ENCODE results near the gene KREMEN2. TPM values are rescaled to one million over a fixed set of nuclear protein-coding genes. Genes with fewer than 3 reads are reported as not detected.

The KREMEN2 gene
- polyA plus RNA-seq, 3 donors from 2014 or later = not detected

DNA sequence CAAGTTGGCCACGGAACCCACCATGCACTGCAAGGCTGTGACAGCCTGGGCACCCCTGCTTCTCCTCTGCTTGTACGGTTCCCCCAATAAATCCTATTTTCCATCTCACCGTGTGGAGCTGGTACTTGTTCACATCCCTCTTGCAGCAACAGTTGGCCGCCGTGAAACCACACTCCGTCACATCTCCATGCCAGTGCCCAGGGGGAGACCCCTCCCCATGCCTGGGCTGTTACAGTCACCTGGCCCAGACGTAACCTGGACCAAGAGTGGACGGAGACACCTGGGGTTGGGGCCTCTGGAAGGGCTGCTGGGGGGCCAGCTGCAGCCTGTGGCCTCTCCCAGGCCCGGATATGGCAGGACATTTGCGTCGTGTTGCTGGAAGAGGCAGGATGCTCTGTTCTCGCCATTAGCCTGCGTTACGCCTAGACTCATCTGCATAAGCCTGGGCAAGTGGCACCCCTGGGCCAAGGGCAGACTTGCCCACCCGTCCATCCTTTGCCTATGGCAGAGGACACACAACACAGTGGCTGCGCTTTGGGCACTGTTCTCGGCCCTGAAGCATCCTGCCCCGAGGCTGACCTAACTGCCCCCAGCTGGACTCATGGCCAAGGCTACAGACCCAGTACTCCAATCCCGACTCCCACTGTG lies 14.2 kb upstream of the KREMEN2 start:
- Mint-ChIP-seq H3K9me3 (no peaks in the 10 kb centered on the region), H3K4me3 (no peak overlapping the region), H3K36me3 (peaks cover 0 to 9% (median 5%) of the 10 kb centered on the region in 3 donors), H3K27me3 (ENCODE audit: low read depth in 3 of 3) (peaks cover 0 to 5% (median 3%) of the 10 kb centered on the region in 3 donors), H3K27ac (no peak overlapping the region), H3K4me1 (no peaks in the 10 kb centered on the region)
- no peak for DNase-seq

- no peaks in the 10 kb centered on the region for H3K4me1 Mint-ChIP-seq
- H3K9me3 Mint-ChIP-seq = no peaks in the 10 kb centered on the region
- H3K36me3 Mint-ChIP-seq = peaks cover 0 to 9% (median 5%) of the 10 kb centered on the region in 3 donors
- H3K4me3 Mint-ChIP-seq = no peak overlapping the region
- H3K27ac Mint-ChIP-seq = no peak overlapping the region
- H3K27me3 Mint-ChIP-seq (ENCODE audit: low read depth in 3 of 3) = peaks cover 0 to 5% (median 3%) of the 10 kb centered on the region in 3 donors
- DNase-seq = no peak
These were observed 13.7 kb upstream of the KREMEN2 start for GRCh38 chr16:2950353-2950724.

DNA sequence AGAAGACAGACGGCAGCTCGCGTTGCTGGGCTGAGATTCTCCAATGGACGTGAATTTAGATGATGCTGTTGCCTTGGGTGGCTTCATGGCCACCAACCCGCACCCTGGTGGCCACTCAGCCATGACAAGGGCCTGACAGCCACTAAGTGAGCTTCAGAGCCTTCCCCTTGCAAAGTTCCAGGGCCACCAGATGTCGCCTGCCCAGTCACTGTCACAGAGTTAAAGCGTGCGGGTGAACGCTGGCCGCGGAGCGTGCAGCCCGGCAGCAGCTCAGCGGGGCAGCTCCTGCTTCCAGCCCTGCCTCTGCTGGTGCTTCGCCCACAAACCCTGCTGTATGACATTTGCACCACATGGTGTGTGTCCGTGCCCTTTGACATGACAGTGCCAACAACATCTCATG lies 13.3 kb upstream of the KREMEN2 start:
- H3K4me3 Mint-ChIP-seq = no peak overlapping the region
- H3K27me3 Mint-ChIP-seq (ENCODE audit: low read depth in 3 of 3) = peaks cover 0 to 5% (median 3%) of the 10 kb centered on the region in 3 donors
- H3K9me3 Mint-ChIP-seq = no peaks in the 10 kb centered on the region
- DNase-seq = no peak
- H3K36me3 Mint-ChIP-seq = peaks cover 0 to 9% (median 5%) of the 10 kb centered on the region in 3 donors
- no peaks in the 10 kb centered on the region for H3K4me1 Mint-ChIP-seq
- H3K27ac Mint-ChIP-seq = no peak overlapping the region

- H3K4me1 Mint-ChIP-seq = no peaks in the 10 kb centered on the region
- no peak for DNase-seq
- H3K27me3 Mint-ChIP-seq (ENCODE audit: low read depth in 3 of 3) = peaks cover 0 to 7% (median 3%) of the 10 kb centered on the region in 3 donors
- H3K9me3 Mint-ChIP-seq = no peaks in the 10 kb centered on the region
- no peak overlapping the region for H3K27ac Mint-ChIP-seq
- peaks cover 0 to 3% (median 0%) of the 10 kb centered on the region in 3 donors for H3K36me3 Mint-ChIP-seq
- no peak overlapping the region for H3K4me3 Mint-ChIP-seq
These were observed 11.4 kb upstream of the KREMEN2 start for GRCh38 chr16:2952679-2953078.

- H3K36me3 Mint-ChIP-seq = no peaks in the 10 kb centered on the region
- peaks cover 0 to 7% (median 5%) of the 10 kb centered on the region in 3 donors for H3K27me3 Mint-ChIP-seq (ENCODE audit: low read depth in 3 of 3)
- peaks cover 0 to 1% (median 0%) of the 10 kb centered on the region in 6 donors for H3K9me3 Mint-ChIP-seq
- DNase-seq = no peak
- no peak overlapping the region for H3K27ac Mint-ChIP-seq
- no peak overlapping the region for H3K4me3 Mint-ChIP-seq
- no peaks in the 10 kb centered on the region for H3K4me1 Mint-ChIP-seq
These were observed 10.1 kb upstream of the KREMEN2 start for GRCh38 chr16:2953706-2954627.

DNA sequence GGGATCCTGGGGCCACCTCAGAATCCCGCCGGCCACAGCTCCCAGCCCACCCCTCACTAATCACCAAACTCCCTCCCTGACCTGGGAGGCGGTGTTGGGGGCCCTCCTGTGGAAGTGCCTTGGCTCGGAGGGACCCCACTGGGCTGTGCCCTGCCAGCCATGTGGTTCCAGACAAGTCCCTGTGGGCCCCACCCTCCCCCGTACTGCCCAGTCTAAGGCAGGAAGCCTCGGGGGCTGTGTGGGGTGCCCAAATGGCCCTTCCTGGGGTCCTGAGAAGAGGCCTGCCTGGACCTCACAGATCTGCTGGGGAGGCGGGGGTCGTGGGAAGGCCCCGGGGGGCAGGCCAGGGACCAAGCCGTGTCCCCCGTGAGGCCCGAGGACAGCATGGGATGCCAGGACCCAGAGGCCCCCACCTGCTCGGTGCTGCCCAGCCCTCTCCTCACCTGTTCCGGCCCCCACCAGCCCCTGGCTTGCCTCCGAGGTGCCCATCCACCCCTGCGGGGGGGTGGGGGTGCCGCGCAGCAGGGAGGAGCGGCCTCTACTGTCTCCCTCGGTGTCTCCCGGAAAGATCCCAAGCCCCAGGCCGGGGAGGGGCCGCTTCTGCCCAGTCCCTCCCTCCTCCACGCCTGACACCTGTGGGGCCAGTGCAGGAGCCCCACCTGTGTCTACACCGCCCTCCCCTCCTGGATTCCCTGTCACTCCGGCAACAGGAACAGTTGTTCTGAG lies 9.3 kb upstream of the KREMEN2 start:
- H3K27me3 Mint-ChIP-seq (ENCODE audit: low read depth in 3 of 3) = peaks cover 0 to 11% (median 5%) of the 10 kb centered on the region in 3 donors
- peaks cover 0 to 1% (median 0%) of the 10 kb centered on the region in 6 donors for H3K9me3 Mint-ChIP-seq
- H3K4me3 Mint-ChIP-seq = no peak overlapping the region
- no peaks in the 10 kb centered on the region for H3K36me3 Mint-ChIP-seq
- H3K4me1 Mint-ChIP-seq = no peaks in the 10 kb centered on the region
- no peak overlapping the region for H3K27ac Mint-ChIP-seq
- no peak for DNase-seq

DNA sequence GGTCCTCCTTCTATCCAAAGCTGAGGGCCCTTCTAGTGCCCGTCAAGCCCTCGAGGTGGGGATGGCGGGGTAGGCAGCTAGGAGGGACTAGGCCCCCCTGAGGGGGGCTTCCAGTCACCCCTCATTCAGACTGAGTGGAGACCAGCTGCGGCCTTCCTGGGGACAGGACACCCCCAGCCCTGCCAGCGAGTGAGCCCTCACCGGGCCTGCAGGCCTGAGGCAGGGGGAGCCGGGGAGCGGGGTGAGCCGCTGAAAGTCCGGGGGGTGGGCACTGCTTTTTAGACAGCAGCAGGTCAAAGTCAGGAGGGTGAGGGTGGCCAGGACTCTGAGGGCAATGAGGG lies 8.7 kb upstream of the KREMEN2 start:
- DNase-seq = no peak
- Mint-ChIP-seq H3K27me3 (ENCODE audit: low read depth in 3 of 3) (peaks cover 2 to 17% (median 7%) of the 10 kb centered on the region in 3 donors), H3K4me1 (no peaks in the 10 kb centered on the region), H3K9me3 (peaks cover 0 to 1% (median 0%) of the 10 kb centered on the region in 6 donors), H3K36me3 (no peaks in the 10 kb centered on the region), H3K4me3 (no peak overlapping the region), H3K27ac (no peak overlapping the region)

DNA sequence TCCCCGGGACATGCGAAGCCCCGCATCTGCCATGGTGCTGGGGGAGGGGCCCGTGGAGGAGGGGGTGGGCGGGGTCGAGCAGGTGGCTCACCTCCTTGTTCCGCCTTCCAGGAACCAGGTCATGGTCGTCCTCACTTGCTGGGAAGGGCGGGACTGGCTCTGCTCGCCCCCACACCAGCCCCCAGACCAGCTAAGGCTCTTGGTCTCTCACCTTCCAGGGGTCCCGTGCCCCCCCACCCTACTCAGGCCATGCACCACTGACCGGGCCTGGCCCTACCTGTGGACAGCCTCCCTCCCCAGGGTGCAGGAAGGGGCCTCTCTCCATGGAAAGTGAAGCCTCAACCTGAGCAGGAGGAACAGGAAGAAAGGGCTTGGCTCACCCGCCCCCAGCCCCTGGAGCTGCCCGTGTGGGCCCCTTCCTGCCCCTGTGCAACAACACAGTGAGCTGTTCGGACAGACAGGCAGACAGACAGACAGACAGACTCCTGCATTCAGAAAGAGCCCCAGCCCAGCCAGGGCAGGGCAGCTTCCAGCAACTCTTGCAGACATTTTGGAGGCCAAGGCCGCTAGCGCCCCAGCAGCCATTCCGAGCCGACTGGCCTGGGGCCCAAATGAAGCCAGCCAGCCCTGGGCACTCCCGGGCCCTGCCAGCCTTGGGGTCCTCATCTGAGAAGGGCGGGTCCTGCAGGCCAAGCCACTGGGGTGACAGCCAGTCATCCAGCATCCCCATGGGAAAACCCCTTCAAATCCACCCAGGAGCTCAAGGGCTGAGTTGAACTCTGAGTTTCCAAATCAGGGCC lies 8.1 kb upstream of the KREMEN2 start:
- H3K9me3 Mint-ChIP-seq = peaks cover 0 to 1% (median 0%) of the 10 kb centered on the region in 6 donors
- DNase-seq = no peak
- peaks cover 2 to 19% (median 7%) of the 10 kb centered on the region in 3 donors for H3K27me3 Mint-ChIP-seq (ENCODE audit: low read depth in 3 of 3)
- no peaks in the 10 kb centered on the region for H3K4me1 Mint-ChIP-seq
- no peak overlapping the region for H3K27ac Mint-ChIP-seq
- no peak overlapping the region for H3K4me3 Mint-ChIP-seq
- H3K36me3 Mint-ChIP-seq = no peaks in the 10 kb centered on the region

- Mint-ChIP-seq H3K27ac (no peak overlapping the region), H3K4me3 (no peak overlapping the region), H3K27me3 (ENCODE audit: low read depth in 3 of 3) (peaks cover 2 to 19% (median 7%) of the 10 kb centered on the region in 3 donors), H3K36me3 (no peaks in the 10 kb centered on the region), H3K9me3 (peaks cover 0 to 1% (median 0%) of the 10 kb centered on the region in 6 donors), H3K4me1 (no peaks in the 10 kb centered on the region)
- DNase-seq = no peak
These were observed 7.5 kb upstream of the KREMEN2 start for GRCh38 chr16:2956579-2956956.

- H3K9me3 Mint-ChIP-seq = peaks cover 0 to 1% (median 0%) of the 10 kb centered on the region in 6 donors
- H3K4me1 Mint-ChIP-seq = peaks cover 0 to 3% of the 10 kb centered on the region in 2 donors
- peaks cover 4 to 23% (median 9%) of the 10 kb centered on the region in 3 donors for H3K27me3 Mint-ChIP-seq (ENCODE audit: low read depth in 3 of 3)
- no peak for DNase-seq
- H3K36me3 Mint-ChIP-seq = no peaks in the 10 kb centered on the region
- H3K4me3 Mint-ChIP-seq = no peak overlapping the region
- no peak overlapping the region for H3K27ac Mint-ChIP-seq
These were observed 4.9 kb upstream of the KREMEN2 start for GRCh38 chr16:2959206-2959605.

- Mint-ChIP-seq H3K27me3 (ENCODE audit: low read depth in 3 of 3) (peaks cover 4 to 27% (median 9%) of the 10 kb centered on the region in 3 donors), H3K36me3 (no peaks in the 10 kb centered on the region), H3K27ac (no peak overlapping the region), H3K9me3 (peaks cover 0 to 1% (median 0%) of the 10 kb centered on the region in 6 donors), H3K4me1 (peaks cover 4 to 7% of the 10 kb centered on the region in 2 donors), H3K4me3 (no peak overlapping the region)
- DNase-seq = no peak
These were observed 3.7 kb upstream of the KREMEN2 start for GRCh38 chr16:2960183-2961010.

GRCh38 chr16:2962334-2963073 lies 1.6 kb upstream of the KREMEN2 start:
- Mint-ChIP-seq H3K27me3 (ENCODE audit: low read depth in 3 of 3) (peaks cover 10 to 32% (median 10%) of the 10 kb centered on the region in 3 donors), H3K9me3 (peaks cover 0 to 1% (median 0%) of the 10 kb centered on the region in 6 donors), H3K36me3 (no peaks in the 10 kb centered on the region), H3K4me1 (peaks cover 8 to 11% of the 10 kb centered on the region in 2 donors), H3K27ac (no peak overlapping the region), H3K4me3 (no peak overlapping the region)
- no peak for DNase-seq
